ENCODE measurements around the gene C21orf91. TPM values are rescaled to one million over a fixed set of nuclear protein-coding genes. Genes with fewer than 3 reads are reported as not detected.

C21orf91 gene
- total RNA-seq, 1 donor from 2014 or later: 49.2 TPM

Other genes starting within 250 kb of the C21orf91 start
- gene BTG3, start 206.5 kb downstream of the C21orf91 start, total RNA-seq: 83.6 and 96.2 TPM in 2 replicates

Measured in activated T-helper 1 cell treated with anti-CD3 and anti-CD28 coated beads, Interleukin-12 subunit alpha, Interleukin-12 subunit beta, Interleukin-2, Interleukin-4 antibody, amounts not matched to agents 30 ng/mL and 10 ng/mL and 1 ng/mL, durations not matched to agents 14 hours and 24 hours and 36 hours (primary cell).